HFFc6 (cell line): Measurements from ENCODE around the gene JAM2. TPM values are rescaled to one million over a fixed set of nuclear protein-coding genes. Genes with fewer than 3 reads are reported as not detected.

Experiments
- DNase-seq: peaks from one replicate; pipeline ENCODE4 v3.0.0-alpha.2; 2018
- H3K27ac Mint-ChIP-seq: 2 replicates; pipeline ENCODE4 v1.8.0; 2020; ENCODE audit warnings: mild to moderate bottlenecking, mixed read lengths
- H3K27me3 Mint-ChIP-seq: 2 replicates; pipeline ENCODE4 v1.8.0; 2021; ENCODE audit warnings: mild to moderate bottlenecking, moderate library complexity, mixed read lengths; ENCODE audit not compliant: insufficient read depth
- H3K36me3 Mint-ChIP-seq: 2 replicates; pipeline ENCODE4 v1.8.0; 2021; ENCODE audit warnings: low read depth, mixed read lengths
- H3K4me1 Mint-ChIP-seq: 2 replicates; pipeline ENCODE4 v1.8.0; 2020; ENCODE audit warnings: low read depth, mixed read lengths
- H3K4me3 Mint-ChIP-seq: 2 replicates; pipeline ENCODE4 v1.8.0; 2020; ENCODE audit warnings: mild to moderate bottlenecking, moderate library complexity, mixed read lengths
- H3K9me3 Mint-ChIP-seq: 2 replicates; pipeline ENCODE4 v1.8.0; 2020; ENCODE audit warnings: mild to moderate bottlenecking, mixed read lengths
- CTCF ChIP-seq: fragments of 200-600 bp; sonication (generic); IDR thresholded peaks from 2 replicates; pipeline ENCODE4 v1.5.0; 2021; ENCODE audit warnings: antibody characterized with exemption, mild to moderate bottlenecking
- total RNA-seq, 6 experiments: library from RNA; stranded (reverse); fragmentation: NEBNext Ultra II Directional; extraction: Animal tissue kit (Norgen Biotek cat#: 25700); gene quantifications; 2 replicates in 1 of 6; 3 replicates in 5 of 6; pipeline ENCODE4 v1.2.3, GENCODE V29; 2021

JAM2 gene
- total RNA-seq, 6 experiments from 2014 or later = 0.19 to 0.48 (median 0.31) TPM; not detected in 1

GRCh38 chr21:25639551-25640201, 618 bp downstream of the JAM2 start:
- TF ChIP-seq CTCF = peak; percentile 31; the same call in 1 of the 2 replicates
- Mint-ChIP-seq H3K36me3 (no peaks in the 10 kb centered on the region), H3K4me3 (peak overlapping the region; percentile 80), H3K4me1 (peaks cover 29% of the 10 kb centered on the region), H3K27me3 (peaks cover 26% of the 10 kb centered on the region), H3K27ac (no peak overlapping the region), H3K9me3 (no peaks in the 10 kb centered on the region)
- no peak for DNase-seq

- H3K36me3 Mint-ChIP-seq = no peaks in the 10 kb centered on the region
- peaks cover 26% of the 10 kb centered on the region for H3K27me3 Mint-ChIP-seq
- DNase-seq = no peak
- no peak overlapping the region for H3K27ac Mint-ChIP-seq
- H3K4me3 Mint-ChIP-seq = peak overlapping the region; percentile 80
- TF ChIP-seq CTCF = no peak
- no peaks in the 10 kb centered on the region for H3K9me3 Mint-ChIP-seq
- H3K4me1 Mint-ChIP-seq = peaks cover 29% of the 10 kb centered on the region
These were observed 1.3 kb downstream of the JAM2 start for GRCh38 chr21:25640202-25640942.

- Mint-ChIP-seq H3K27ac (no peak overlapping the region), H3K4me3 (peak overlapping the region; percentile 80), H3K27me3 (peaks cover 26% of the 10 kb centered on the region), H3K4me1 (peaks cover 29% of the 10 kb centered on the region), H3K36me3 (no peaks in the 10 kb centered on the region), H3K9me3 (no peaks in the 10 kb centered on the region)
- no peak for TF ChIP-seq CTCF
- no peak for DNase-seq
These were observed 1.9 kb downstream of the JAM2 start for GRCh38 chr21:25640943-25641292.

GRCh38 chr21:25643486-25643885, 4.4 kb downstream of the JAM2 start:
- Mint-ChIP-seq H3K9me3 (no peaks in the 10 kb centered on the region), H3K27ac (no peak overlapping the region), H3K4me3 (no peak overlapping the region), H3K4me1 (peaks cover 16% of the 10 kb centered on the region), H3K36me3 (no peaks in the 10 kb centered on the region), H3K27me3 (peaks cover 16% of the 10 kb centered on the region)
- no peak for DNase-seq
- no peak for TF ChIP-seq CTCF

GRCh38 chr21:25646474-25646873, 7.4 kb downstream of the JAM2 start:
- no peak overlapping the region for H3K4me3 Mint-ChIP-seq
- H3K4me1 Mint-ChIP-seq = no peaks in the 10 kb centered on the region; the same call in 1 of the 2 replicates
- peaks cover 9% of the 10 kb centered on the region; the same call in 1 of the 2 replicates for H3K27me3 Mint-ChIP-seq
- no peak for DNase-seq
- no peak for TF ChIP-seq CTCF
- H3K27ac Mint-ChIP-seq = no peak overlapping the region
- no peaks in the 10 kb centered on the region for H3K36me3 Mint-ChIP-seq
- H3K9me3 Mint-ChIP-seq = no peaks in the 10 kb centered on the region
